ENCODE data around the gene ZKSCAN1. TPM values are rescaled to one million over a fixed set of nuclear protein-coding genes. Genes with fewer than 3 reads are reported as not detected.

ZKSCAN1 gene
- polyA plus RNA-seq, 3 donors, result 10.9 to 13.0 (median 12.9) TPM

DNA sequence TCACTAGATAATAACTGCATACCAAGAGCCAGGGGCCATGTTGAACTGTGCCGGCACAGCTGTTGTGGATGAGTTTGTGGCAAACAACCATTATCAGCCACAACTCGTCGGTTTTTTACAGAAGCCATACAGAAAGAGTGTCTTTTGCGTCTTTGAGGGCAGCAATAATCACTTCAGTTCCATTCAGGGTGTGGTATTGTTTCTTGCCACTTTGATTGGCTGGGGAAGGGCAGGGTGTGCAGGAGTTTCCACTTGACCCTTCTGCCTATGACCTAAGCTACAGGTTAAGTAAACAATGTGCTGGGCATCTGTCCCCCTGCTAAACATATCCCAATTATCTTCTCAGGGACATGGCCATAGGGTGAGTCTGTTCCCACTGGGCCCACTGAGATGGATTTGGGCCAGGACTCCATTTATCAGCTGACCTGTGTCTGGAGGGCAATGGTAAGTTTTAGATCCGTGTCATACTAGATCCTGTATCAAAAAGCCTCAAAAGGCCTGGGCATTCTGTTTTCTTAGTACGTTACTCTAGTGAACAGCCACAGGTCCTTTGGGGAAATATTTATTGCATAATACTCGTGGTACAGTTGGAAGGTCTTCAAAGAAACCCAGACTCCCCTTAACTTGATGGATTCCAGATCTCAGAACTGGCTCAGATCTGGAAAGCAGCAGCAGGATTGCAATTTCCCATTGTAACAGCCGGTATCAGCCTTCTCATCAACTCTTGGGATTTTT, 50.2 kb downstream of the ZKSCAN1 start:
- 40 to 65% (median 41%) methylated on average over 8 of the region's 8 CpGs for WGBS, 3 donors
- no peak overlapping the region for H3K27ac ChIP-seq (ENCODE audit: low read depth, low read length)

DNA sequence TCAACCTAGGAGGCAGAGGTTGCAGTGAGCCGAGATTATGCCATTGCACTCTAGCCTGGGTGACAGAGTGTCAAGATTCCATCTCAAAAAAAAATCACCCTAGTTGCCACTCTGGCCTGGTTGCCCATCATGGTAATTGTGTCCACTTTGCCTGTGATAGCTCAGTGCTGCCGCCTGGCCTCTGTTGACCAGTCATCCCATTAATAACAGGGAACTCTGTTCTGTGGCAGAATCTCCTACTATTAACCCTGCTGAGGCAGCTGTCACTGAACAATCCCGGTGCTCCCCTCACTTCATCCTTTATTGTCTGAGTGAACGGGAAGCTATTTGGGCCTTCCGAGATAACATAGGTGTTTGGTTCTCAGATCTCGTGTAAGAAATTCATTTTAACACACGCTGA, 51.6 kb downstream of the ZKSCAN1 start:
- WGBS, 3 donors, result 88 to 94% (median 91%) methylated on average over 7 of the region's 7 CpGs
- H3K27ac ChIP-seq (ENCODE audit: low read depth, low read length), result no peak overlapping the region

DNA sequence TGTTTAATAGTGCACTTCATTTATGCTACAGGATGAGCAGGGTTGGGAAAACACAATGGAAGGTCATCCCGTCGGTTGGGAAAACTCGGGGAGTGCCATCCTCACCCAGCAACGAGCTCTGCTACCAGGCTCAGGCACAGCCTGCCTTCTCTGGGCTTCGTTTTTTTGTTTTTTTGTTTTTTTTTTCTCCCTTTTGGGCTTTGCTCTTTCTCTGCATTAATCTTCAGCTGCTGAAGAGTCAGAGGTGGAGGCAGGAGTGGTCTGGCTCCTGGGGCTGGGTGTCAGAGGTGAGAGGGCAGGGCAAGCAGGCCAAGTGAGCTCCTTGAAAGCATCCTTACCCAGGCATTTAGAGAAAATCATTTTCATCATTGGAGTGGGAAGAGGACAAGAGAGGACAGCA, 54.6 kb downstream of the ZKSCAN1 start:
- WGBS, 3 donors, result 96 to 98% (median 97%) methylated on average over 5 of the region's 5 CpGs

DNA sequence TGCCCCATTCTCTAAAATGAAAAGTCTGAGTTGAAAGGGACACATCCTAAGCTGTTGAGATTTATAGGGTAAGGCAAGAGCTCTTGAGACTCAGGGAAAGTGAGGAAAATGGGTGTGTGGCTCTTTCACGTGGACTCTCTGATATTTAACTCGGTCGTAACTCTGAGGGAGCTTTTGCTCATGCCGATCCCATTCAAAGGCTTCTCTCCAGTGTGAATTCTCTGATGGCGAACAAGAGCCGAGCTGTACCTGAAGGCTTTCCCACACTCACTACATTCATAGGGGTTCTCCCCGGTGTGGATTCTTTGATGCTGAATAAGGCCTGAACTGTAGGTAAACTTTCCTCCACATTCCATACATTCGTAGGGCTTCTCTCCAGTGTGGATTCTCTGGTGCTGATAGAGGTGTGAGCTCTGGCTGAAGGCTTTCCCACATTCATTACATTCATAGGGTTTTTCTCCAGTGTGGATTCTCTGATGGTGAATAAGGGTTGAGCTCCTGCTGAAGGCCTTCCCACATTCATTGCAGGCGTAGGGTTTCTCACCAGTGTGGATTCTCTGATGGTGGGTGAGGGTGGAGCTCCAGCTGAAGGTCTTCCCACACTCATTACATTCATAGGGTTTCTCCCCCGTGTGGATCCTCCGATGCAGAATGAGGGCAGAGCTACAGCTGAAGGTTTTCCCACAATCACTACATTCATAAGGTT, 55.8 kb downstream of the ZKSCAN1 start:
- WGBS, 3 donors, result 97 to 99% (median 98%) methylated on average over 11 of the region's 11 CpGs
- H3K27ac ChIP-seq (ENCODE audit: low read depth, low read length), result no peak overlapping the region

More for the DNA sequence above, 54.6 kb downstream of the ZKSCAN1 start:
- no peak overlapping the region for H3K27ac ChIP-seq (ENCODE audit: low read depth, low read length)

DNA sequence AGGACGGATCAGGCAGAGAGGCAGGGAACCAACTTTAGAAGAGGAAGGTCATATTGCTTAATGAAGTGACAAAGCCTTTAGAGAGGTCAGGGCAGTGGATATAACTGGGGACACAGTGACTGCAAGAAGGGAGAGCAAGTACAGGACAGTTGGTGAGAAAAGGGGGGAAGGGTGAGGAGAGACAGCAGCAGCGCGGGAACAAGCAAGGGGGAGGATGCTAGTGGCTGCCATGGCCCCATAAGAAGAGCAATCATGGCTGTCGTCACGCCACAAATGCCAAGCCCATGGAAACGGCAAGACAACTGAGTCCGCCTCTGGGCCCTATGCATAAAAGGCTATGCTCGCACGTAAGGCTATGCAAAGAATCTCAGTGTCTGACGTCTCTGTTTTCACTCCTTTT, 57.1 kb downstream of the ZKSCAN1 start:
- H3K27ac ChIP-seq (ENCODE audit: low read depth, low read length), result no peak overlapping the region
- WGBS, 3 donors, result 98 to 100% (median 98%) methylated on average over 10 of the region's 10 CpGs

DNA sequence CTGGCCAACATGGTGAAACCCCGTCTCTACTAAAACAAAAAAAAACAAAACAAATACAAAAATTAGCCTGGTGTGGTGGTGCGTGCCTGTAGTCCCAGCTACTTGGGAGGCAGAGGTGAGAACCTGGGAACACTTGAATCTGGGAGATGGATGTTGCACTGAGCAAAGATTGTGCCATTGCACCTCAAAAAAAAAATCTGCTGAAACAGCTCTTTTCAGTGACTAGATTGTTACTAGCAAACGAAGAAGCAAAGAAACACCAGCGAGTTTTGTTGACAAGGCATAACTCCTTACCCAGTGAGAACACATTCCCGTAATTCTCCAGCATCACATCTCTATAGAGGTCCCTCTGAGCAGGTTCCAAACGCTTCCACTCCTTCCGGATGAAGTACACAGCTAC, 59.4 kb downstream of the ZKSCAN1 start:
- no peak overlapping the region for H3K27ac ChIP-seq (ENCODE audit: low read depth, low read length)
- 95 to 97% (median 96%) methylated on average over 7 of the region's 7 CpGs for WGBS, 3 donors

DNA sequence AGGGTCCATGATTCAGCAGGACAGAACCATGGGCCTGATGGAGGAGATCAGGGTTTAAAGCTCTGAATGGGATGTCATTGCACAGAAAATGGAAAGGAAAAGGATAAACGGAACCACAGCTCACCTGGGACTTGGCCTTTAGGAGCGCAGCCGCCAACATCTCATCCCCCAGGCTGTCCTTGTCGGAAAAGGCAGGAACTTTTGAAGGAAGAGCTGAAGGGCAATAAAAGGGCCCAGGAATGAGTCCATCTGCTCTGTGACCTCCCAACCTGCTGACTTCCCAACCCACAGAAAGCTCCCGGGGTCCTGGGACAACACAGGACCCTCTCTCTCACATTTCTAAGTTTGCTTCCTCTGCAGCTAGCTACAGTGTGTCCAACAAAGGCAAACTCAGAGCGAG, 60.0 kb downstream of the ZKSCAN1 start:
- WGBS, 3 donors, result 93 to 96% (median 93%) methylated on average over 6 of the region's 6 CpGs
- H3K27ac ChIP-seq (ENCODE audit: low read depth, low read length), result no peak overlapping the region

DNA sequence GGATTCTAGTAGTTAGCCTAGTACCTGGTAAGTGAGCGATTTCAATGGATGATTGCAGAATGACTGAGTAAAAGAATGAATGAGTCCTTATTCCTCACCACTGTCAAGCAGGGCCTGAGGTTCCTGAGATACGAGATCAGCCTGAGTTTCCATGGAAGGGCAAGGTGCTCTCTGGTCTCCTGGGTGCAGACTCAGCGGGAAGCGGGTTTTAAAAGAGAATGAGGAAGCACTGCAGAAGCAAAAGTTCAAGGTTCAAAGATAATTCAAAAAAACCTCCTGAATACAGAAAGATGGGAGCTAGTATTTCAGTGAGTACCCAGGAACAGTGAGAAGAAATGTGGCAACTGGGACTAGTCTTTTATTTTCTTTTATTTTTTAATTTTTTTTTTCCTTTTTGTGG, 61.8 kb downstream of the ZKSCAN1 start:
- H3K27ac ChIP-seq (ENCODE audit: low read depth, low read length), result no peak overlapping the region
- WGBS, 3 donors, result 90 to 91% (median 90%) methylated on average over 4 of the region's 4 CpGs

DNA sequence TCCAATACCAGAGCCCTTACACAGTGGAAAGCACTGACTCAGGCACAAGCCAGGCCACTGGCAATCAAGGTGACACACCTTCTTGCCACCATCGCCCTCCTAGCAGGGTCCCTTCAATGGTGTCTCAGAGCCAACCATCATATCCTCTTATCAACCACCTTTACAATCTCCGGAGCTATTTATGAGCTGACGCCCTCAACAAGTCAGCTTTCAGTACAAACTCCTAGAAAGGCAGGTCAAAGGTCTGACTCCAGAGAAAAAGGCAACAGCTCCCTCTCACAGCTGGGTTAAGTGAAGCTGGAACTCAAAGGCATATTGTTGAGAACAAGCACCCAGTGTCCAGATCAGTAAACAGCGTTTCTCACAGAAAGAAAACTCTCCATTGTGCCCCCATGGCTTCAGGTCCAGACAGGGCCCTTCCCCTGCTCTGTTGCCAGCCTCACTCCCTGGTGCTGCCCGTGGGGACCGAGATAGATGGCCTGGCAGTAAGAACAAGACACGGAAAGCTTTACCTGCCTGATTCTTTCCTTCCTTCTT, 63.7 kb downstream of the ZKSCAN1 start:
- H3K27ac ChIP-seq (ENCODE audit: low read depth, low read length), result no peak overlapping the region
- 54 to 84% (median 83%) methylated on average over 7 of the region's 7 CpGs for WGBS, 3 donors

DNA sequence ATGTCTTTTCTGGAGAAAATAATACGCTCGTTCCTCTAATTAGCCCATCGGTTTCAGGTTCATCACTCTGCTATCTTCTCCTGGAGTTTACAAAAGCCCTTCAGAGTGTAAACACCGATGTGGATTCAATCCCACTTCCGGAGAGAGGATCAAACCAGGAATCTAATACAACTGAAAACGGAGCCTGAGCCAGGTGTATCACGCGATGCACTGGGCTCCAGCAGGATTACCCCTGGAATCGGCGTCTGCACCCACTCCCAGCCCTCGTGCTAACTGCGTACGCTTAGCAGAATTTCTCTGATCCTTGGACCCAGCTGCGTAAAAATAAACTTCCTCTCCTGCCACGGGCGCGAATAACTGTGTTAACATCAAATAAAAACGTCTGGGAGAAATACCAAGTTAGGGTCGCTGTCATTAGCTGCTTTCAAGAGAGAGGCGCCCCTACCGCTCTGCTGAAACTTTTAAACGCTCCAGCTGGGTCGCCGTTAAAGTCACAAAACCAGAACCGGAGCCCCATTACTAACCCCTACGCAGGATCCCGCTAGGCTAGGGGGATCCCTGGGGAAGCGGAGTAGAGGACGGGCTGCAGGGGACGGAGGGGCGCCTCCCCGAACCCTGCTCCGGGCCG, 65.6 kb downstream of the ZKSCAN1 start:
- peak overlapping the region; percentile 38 for H3K27ac ChIP-seq (ENCODE audit: low read depth, low read length)
- WGBS, 3 donors, result 1% methylated on average over 34 of the region's 34 CpGs

DNA sequence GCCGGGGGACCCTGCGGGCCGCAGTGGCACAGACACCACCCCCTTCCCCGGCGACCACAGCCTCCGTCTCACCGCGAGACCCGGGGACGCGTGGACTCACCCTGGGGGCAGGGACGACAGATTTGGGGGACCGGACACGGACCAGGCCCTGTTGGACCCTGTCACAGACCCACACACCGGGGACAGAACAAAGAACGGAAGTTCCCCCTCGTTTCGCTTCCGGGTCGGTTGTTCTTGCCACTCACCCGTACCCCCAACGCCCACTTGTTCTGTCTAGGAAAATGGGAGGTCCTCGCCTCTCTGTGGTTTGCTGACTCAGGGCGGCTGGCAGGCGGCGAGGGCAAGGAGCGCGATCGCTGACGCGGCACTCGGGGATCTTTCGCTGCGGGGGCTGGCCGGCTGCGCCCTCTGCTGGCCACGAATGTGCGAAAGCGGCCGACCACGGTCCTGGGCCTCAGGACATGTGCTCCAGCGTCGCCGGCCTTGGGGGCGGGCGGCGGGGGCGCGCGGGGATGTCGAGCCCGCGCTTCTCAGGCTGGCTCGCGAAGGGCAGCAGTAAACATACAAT, 66.2 kb downstream of the ZKSCAN1 start, which contains the start of gene ZNF3:
TSS of gene ZNF3 (minus strand) at position 189 of the 568 bp plus-strand sequence. CDS start 4,366 bp downstream, outside the sequence.
- WGBS, 3 donors, result 1% methylated on average over 55 of the region's 55 CpGs
- peak within 1 kb of the TSS; percentile 38 for H3K27ac ChIP-seq (ENCODE audit: low read depth, low read length)

DNA sequence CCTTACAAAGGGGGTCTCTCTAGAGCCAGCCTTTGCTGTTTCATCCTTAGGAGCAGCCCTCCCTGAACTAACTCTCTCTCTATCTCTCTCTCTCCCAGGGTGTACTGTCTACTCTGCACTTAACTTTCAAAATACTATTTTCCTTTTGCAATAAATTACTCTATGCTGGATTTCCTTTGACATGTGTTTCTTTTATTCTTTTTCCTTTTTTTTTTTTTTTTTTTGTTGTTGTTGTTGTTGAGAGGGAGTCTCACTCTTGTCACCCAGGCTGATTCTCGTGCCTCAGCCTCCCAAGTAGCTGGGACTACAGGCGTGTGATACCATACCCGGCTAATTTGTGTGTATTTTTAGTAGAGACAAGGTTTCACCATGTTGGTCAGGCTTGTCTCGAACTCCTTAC, 67.6 kb downstream of the ZKSCAN1 start:
- H3K27ac ChIP-seq (ENCODE audit: low read depth, low read length), result no peak overlapping the region
- WGBS, 3 donors, result 52 to 67% (median 64%) methylated on average over 4 of the region's 4 CpGs

DNA sequence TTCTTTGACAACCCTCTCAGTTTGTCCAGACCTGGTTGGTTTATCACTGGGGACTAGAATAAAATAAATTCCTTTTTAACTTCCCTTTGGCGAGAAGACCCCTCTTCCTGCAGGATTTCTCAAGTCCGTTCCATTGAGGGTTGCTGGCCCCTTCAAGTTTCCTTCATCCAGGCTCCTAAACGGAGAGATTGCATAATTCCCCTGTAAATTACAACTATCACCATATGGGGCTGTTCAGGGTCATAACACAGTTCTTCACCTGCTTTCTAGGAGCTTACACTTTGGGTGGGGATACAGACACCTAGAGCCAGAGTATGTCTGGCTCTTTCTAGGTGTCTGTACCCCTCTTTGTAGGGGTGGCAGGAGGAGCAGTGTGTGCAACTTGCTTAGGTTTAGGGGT, 70.1 kb downstream of the ZKSCAN1 start:
- WGBS, 3 donors, result 31 to 51% (median 32%) methylated on average over 3 of the region's 3 CpGs

DNA sequence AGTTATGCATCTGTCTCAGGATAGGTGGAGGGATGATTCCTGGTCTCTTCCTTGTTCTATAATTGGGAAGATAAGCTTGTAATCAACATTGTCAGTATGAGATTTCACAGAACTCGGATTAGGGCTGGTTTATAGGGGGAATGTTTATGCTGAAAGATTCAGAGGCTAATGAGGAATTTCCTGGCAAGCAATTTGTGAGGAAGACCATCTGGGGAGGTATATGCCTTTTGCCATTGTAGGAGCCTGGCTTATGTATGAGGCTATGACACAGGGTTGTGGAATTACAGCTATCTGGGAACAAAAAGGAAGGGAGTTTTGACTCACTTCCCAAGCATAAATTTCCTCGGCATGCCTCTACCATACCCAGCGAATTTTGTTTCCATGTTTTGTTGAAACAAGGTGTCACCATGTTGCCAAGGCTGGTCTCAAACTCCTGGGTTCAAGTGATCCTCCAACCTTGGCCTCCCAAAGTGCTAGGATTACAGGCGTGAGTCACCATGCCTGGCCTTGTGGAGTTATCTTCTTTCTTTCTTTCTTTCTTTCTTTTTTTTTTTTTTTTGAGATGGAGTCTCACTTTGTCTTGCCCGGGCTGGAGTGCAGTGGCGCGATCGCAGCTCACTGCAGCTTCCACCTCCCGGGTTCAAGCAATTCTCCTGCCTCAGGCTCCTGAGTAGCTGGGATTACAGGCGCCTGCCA, 71.8 kb downstream of the ZKSCAN1 start:
- WGBS, 3 donors, result 64 to 87% (median 72%) methylated on average over 10 of the region's 10 CpGs

More for the DNA sequence above, 70.1 kb downstream of the ZKSCAN1 start:
- H3K27ac ChIP-seq (ENCODE audit: low read depth, low read length), result no peak overlapping the region

DNA sequence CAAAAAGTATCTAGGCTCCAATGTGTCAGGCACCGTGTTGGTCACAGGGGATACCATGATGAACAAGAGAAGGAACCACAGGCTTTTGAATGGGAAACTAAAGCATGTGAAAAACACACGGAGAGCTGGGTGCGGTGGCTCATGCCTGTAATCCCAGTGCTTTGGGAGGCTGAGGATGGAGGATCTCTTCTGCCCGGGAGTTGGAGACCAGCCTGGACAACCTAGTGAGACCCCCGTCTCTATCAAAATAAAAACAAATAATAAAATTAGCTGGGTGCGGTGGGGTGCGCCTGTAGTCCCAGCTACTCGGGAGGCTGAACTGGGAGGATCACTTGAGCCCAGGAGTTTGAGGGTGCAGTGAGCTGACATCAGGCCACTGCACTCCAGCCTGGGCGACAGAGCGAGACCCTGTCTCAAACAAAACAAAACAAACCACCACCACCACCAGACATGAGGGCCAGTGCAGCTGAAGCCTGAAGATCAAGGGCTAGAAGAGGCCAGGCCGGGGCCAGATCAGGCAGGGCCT, 72.8 kb downstream of the ZKSCAN1 start:
- no peak overlapping the region for H3K27ac ChIP-seq (ENCODE audit: low read depth, low read length)
- 77 to 80% (median 79%) methylated on average over 11 of the region's 11 CpGs for WGBS, 3 donors

More for the DNA sequence above, 71.8 kb downstream of the ZKSCAN1 start:
- no peak overlapping the region for H3K27ac ChIP-seq (ENCODE audit: low read depth, low read length)

DNA sequence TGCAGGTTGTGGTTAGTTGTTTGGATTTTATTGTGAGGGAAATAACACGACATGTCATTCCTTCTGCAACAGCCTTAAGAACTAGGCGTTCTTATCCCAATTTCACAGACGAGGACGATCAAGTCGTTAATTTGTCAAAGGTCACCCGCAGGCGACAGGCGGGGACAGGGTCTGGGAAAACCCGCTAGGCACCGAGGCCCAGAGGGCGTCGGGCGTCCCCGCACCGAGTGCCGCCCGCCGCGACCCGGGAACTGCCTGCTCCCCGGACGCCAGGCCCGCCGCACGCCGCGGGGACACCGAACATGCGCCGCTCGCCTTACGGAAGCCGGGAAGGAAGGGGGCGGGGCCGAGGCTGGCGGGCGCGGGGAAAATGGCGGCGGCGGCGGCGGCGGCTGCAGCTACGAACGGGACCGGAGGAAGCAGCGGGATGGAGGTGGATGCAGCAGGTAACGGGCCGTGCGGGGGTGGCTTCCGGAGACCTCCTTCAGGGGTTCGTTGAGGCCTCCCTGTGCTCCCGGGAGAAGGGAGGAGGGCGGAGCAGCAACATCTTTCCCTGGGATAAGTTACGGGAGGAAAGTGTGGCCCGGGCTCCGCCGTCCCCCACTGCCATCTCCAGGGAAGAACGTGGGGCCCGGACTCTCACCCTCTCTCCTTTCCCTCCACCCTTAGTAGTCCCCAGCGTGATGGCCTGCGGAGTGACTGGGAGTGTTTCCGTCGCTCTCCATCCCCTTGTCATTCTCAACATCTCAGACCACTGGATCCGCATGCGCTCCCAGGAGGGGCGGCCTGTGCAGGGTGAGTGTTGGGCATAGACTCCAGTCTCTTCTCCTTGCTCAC, 73.4 kb downstream of the ZKSCAN1 start, which contains the start of gene COPS6:
TSS of gene COPS6 (plus strand) at position 349 of the 837 bp plus-strand sequence. CDS start at position 371, 22 bp downstream.
- no peak within 1 kb of the TSS for H3K27ac ChIP-seq (ENCODE audit: low read depth, low read length)
- WGBS, 3 donors, result 0 to 1% (median 1%) methylated on average over 61 to 68 of the region's 68 CpGs

Data from adipose tissue (tissue), 3 donors.